ENCODE results near the gene WIPF1. TPM values are rescaled to one million over a fixed set of nuclear protein-coding genes. Genes with fewer than 3 reads are reported as not detected.

The WIPF1 gene
- total RNA-seq, 4 donors from 2014 or later, result 4.8 to 21.8 (median 7.3) TPM

- H3K4me3 ChIP-seq, result no peak overlapping the region
- DNase-seq (ENCODE audit: low spot score in 2 of 2), result no peak
- H3K4me1 ChIP-seq, result peaks cover 20% of the 10 kb centered on the region
- H3K9me3 ChIP-seq, result no peaks in the 10 kb centered on the region
- no peak overlapping the region for H3K27ac ChIP-seq
- H3K27me3 ChIP-seq, result no peaks in the 10 kb centered on the region
- H3K36me3 ChIP-seq, result peaks cover 41% of the 10 kb centered on the region
- WGBS, result 0% methylated on average over 1 of the region's 1 CpG
- TF ChIP-seq POLR2AphosphoS5 (IDR thresholded peaks at IDR 0.05), result no peak
- TF ChIP-seq EP300 (IDR thresholded peaks at IDR 0.05), result no peak
- TF ChIP-seq CTCF (IDR thresholded peaks at IDR 0.05), result no peak
Measured at GRCh38 chr2:174569678-174570077, 27.9 kb downstream of the WIPF1 start.

GRCh38 chr2:174568425-174568824, 29.2 kb downstream of the WIPF1 start:
- Histone ChIP-seq H3K36me3 (peaks cover 50% of the 10 kb centered on the region), H3K27me3 (no peaks in the 10 kb centered on the region)

GRCh38 chr2:174566871-174567270, 30.7 kb downstream of the WIPF1 start:
- Histone ChIP-seq H3K36me3 (peaks cover 44% of the 10 kb centered on the region), H3K4me3 (no peak overlapping the region)
- 91% methylated on average over 9 of the region's 9 CpGs for WGBS

More at GRCh38 chr2:174568425-174568824, 29.2 kb downstream of the WIPF1 start:
- no peaks in the 10 kb centered on the region for H3K9me3 ChIP-seq
- H3K4me3 ChIP-seq, result no peak overlapping the region
- no peak overlapping the region for H3K27ac ChIP-seq
- TF ChIP-seq CTCF (IDR thresholded peaks at IDR 0.05) (no peak), EP300 (IDR thresholded peaks at IDR 0.05) (no peak), POLR2A (IDR thresholded peaks at IDR 0.05) (no peak), POLR2AphosphoS5 (IDR thresholded peaks at IDR 0.05) (no peak)
- DNase-seq (ENCODE audit: low spot score in 2 of 2), result no peak
- peaks cover 9% of the 10 kb centered on the region for H3K4me1 ChIP-seq

GRCh38 chr2:174563530-174564282, 33.9 kb downstream of the WIPF1 start:
- Histone ChIP-seq H3K4me3 (no peak overlapping the region), H3K27ac (no peak overlapping the region), H3K4me1 (peaks cover 10% of the 10 kb centered on the region), H3K36me3 (peaks cover 33% of the 10 kb centered on the region), H3K27me3 (no peaks in the 10 kb centered on the region), H3K9me3 (no peaks in the 10 kb centered on the region)
- WGBS, result 98% methylated on average over 5 of the region's 5 CpGs
- no peak for TF ChIP-seq EP300 (IDR thresholded peaks at IDR 0.05)
- no peak for TF ChIP-seq POLR2AphosphoS5 (IDR thresholded peaks at IDR 0.05)
- TF ChIP-seq CTCF (IDR thresholded peaks at IDR 0.05), result no peak
- no peak for TF ChIP-seq POLR2A (IDR thresholded peaks at IDR 0.05)
- DNase-seq (ENCODE audit: low spot score in 2 of 2), result no peak

More at GRCh38 chr2:174566871-174567270, 30.7 kb downstream of the WIPF1 start:
- no peak for DNase-seq (ENCODE audit: low spot score in 2 of 2)
- Histone ChIP-seq H3K27me3 (no peaks in the 10 kb centered on the region), H3K27ac (no peak overlapping the region), H3K9me3 (no peaks in the 10 kb centered on the region), H3K4me1 (peaks cover 13% of the 10 kb centered on the region)
- no peak for TF ChIP-seq CTCF (IDR thresholded peaks at IDR 0.05)
- no peak for TF ChIP-seq POLR2AphosphoS5 (IDR thresholded peaks at IDR 0.05)
- TF ChIP-seq POLR2A (IDR thresholded peaks at IDR 0.05), result no peak
- TF ChIP-seq EP300 (IDR thresholded peaks at IDR 0.05), result no peak

GRCh38 chr2:174561972-174562370, 35.6 kb downstream of the WIPF1 start:
- Histone ChIP-seq H3K4me3 (no peak overlapping the region), H3K36me3 (peaks cover 26% of the 10 kb centered on the region), H3K27me3 (no peaks in the 10 kb centered on the region), H3K4me1 (peaks cover 10% of the 10 kb centered on the region), H3K9me3 (no peaks in the 10 kb centered on the region), H3K27ac (no peak overlapping the region)
- no peak for TF ChIP-seq CTCF (IDR thresholded peaks at IDR 0.05)
- TF ChIP-seq POLR2A (IDR thresholded peaks at IDR 0.05), result no peak
- TF ChIP-seq EP300 (IDR thresholded peaks at IDR 0.05), result no peak
- TF ChIP-seq POLR2AphosphoS5 (IDR thresholded peaks at IDR 0.05), result no peak
- no peak for DNase-seq (ENCODE audit: low spot score in 2 of 2)
- WGBS, result 76% methylated on average over 5 of the region's 5 CpGs
